K562 (cell line): ENCODE results near the gene EPHX1. TPM values are rescaled to one million over a fixed set of nuclear protein-coding genes. Genes with fewer than 3 reads are reported as not detected.

Experiments
- CBFA2T3 ChIP-seq: fragments of 450-650 bp; IDR thresholded peaks from 2 replicates; pipeline ENCODE4 v1.6.1; 2017
- EGR1 ChIP-seq: fragments of 450-650 bp; conservative IDR thresholded peaks from 2 replicates; pipeline ENCODE4 v1.6.1; 2017; ENCODE audit warnings: mild to moderate bottlenecking
- GABPA ChIP-seq: fragments of 200-800 bp; sonication (Bioruptor generic); conservative IDR thresholded peaks from 2 replicates; pipeline ENCODE4 v1.6.1; 2016; ENCODE audit warnings: low read depth, missing genetic modification characterization, missing compliant biosample characterization
- MCM7 ChIP-seq, 2 experiments: fragments of 450-650 bp; IDR thresholded peaks; 2 replicates each; pipeline ENCODE4 v1.6.1; 2016 to 2018
- NBN ChIP-seq: fragments of 450-650 bp; IDR thresholded peaks from 2 replicates; pipeline ENCODE4 v1.6.1; 2016; ENCODE audit warnings: low read depth, mild to moderate bottlenecking
- POU5F1 ChIP-seq: fragments of 150-350 bp; IDR thresholded peaks from 2 replicates; pipeline ENCODE4 v1.6.1; 2014; ENCODE audit warnings: borderline replicate concordance, low read length, low read depth, mild to moderate bottlenecking; ENCODE audit not compliant: partially characterized antibody
- TBP ChIP-seq: optimal IDR thresholded peaks from 2 replicates; pipeline ENCODE3; 2011; ENCODE audit warnings: low read depth, low read length, improper control_type of control experiment
- THRAP3 ChIP-seq: fragments of 450-650 bp; IDR thresholded peaks from 2 replicates; pipeline ENCODE4 v1.6.1; 2016; ENCODE audit warnings: mild to moderate bottlenecking, inconsistent platforms, borderline replicate concordance
- ZKSCAN8 ChIP-seq: fragments of 200-800 bp; sonication (Bioruptor generic); IDR thresholded peaks from 2 replicates; pipeline ENCODE4 v1.6.1; 2016; ENCODE audit warnings: missing genetic modification characterization, missing compliant biosample characterization
- ZNF778 ChIP-seq: fragments of 450-650 bp; formaldehyde crosslinking; IDR thresholded peaks from 2 replicates; pipeline ENCODE4 v1.4.0; 2020; ENCODE audit warnings: mild to moderate bottlenecking, moderate library complexity
- polyA plus RNA-seq, 8 experiments: library from polyadenylated mRNA; depleted of rRNA in 4 of 8; stranded (reverse) in 5 of 8; unstranded in 3 of 8; fragments of >200 nt; fragmentation: Nextera tagmentation in 2 of 8; fragmentation: Illumina TruSeq in 1 of 8; extraction: Ambion mirVana in 2 of 8; extraction: Trizol in 1 of 8; gene quantifications; 2 replicates each; pipeline versions ENCODE4 v1.2.1 to v1.2.3, GENCODE V29; 2011 to 2014; ENCODE audit warnings: inconsistent platforms in 1 of 8, missing spikeins in 1 of 8
- total RNA-seq, 7 experiments: library from RNA; depleted of rRNA in 6 of 7; stranded (reverse); fragments of >200 nt in 6 of 7; fragmentation: Illumina TruSeq in 2 of 7; extraction: Trizol in 2 of 7; gene quantifications; 2 replicates each; pipeline versions ENCODE4 v1.2.1 to v1.2.3, GENCODE V29; 2011 to 2021; ENCODE audit warnings: low replicate concordance in 1 of 7
- TF ChIP-seq, protein P1 (sequence below): fragments of 250-450 bp; sonication (Bioruptor Pico); IDR thresholded peaks from 2 replicates; pipeline ENCODE4 v1.8.0; 2022; ENCODE audit warnings: inconsistent platforms, mild to moderate bottlenecking, moderate library complexity, borderline replicate concordance
- TF ChIP-seq, protein P2 (sequence below): fragments of 250-450 bp; sonication (Bioruptor Pico); IDR thresholded peaks from 2 replicates; pipeline ENCODE4 v1.4.0; 2020
- TF ChIP-seq, protein P3 (sequence below): fragments of 250-450 bp; sonication (Bioruptor Pico); IDR thresholded peaks from 2 replicates; pipeline ENCODE4 v1.8.0; 2021; ENCODE audit warnings: mild to moderate bottlenecking, moderate library complexity

EPHX1 gene
- total and polyA plus RNA-seq, 9 of the 15 experiments (the other 6 are each of a cell fraction or from before 2014, with no cell fraction given) = 0.21 to 27.0 (median 6.7) TPM

DNA sequence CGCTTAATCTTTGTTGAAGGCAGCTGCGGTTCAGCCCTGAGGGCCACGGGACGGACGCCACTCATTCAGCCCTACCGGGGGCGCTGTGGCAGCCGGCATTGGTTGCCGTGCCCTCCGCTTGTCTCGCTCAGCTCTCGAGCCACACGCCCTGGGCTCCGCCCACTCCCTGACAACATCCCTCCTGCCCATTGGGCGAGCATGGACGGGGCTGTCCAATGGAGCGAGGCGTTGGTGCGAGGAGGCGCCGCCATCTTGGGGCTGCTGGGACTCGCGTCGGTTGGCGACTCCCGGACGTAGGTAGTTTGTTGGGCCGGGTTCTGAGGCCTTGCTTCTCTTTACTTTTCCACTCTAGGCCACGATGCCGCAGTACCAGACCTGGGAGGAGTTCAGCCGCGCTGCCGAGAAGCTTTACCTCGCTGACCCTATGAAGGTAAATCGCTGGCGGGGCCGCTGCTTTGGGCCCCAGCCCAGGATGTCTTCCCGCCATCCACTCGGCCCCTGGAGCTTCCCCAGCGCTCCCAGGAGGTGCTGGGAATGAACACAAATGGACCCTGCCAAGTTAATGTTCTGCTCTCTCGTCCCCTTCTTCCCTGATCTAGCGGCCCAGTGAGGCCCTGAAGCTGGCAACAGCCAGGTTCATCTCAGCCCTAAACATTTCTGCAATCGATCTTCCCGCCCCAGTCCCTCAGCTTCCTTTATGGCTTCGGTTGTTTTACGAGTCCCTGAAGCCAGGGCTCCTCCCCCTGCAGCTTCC lies 32.2 kb upstream of the EPHX1 start, which contains the start of gene SRP9 (continued):
- TF ChIP-seq MCM7 (IDR thresholded peaks at IDR 0.05) (no peak), TBP (peak; percentile 72), GABPA (tag) (peak; percentile 57), EGR1 (peak; percentile 87), POU5F1 (peak; percentile 2), ZNF778 (CRISPR knock-in tag) (no peak), ZKSCAN8 (CRISPR knock-in tag) (no peak), THRAP3 (no peak; the same call in 1 of the 2 replicates), NBN (0 out of 2 replicates have a peak, but pooled peaks have one; percentile 76), CBFA2T3 (peak; percentile 17; the same call in 1 of the 2 replicates)
- TF ChIP-seq, protein P1, sequence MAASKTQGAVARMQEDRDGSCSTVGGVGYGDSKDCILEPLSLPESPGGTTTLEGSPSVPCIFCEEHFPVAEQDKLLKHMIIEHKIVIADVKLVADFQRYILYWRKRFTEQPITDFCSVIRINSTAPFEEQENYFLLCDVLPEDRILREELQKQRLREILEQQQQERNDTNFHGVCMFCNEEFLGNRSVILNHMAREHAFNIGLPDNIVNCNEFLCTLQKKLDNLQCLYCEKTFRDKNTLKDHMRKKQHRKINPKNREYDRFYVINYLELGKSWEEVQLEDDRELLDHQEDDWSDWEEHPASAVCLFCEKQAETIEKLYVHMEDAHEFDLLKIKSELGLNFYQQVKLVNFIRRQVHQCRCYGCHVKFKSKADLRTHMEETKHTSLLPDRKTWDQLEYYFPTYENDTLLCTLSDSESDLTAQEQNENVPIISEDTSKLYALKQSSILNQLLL (CRISPR knock-in tag) = no peak
- TF ChIP-seq, protein P2, sequence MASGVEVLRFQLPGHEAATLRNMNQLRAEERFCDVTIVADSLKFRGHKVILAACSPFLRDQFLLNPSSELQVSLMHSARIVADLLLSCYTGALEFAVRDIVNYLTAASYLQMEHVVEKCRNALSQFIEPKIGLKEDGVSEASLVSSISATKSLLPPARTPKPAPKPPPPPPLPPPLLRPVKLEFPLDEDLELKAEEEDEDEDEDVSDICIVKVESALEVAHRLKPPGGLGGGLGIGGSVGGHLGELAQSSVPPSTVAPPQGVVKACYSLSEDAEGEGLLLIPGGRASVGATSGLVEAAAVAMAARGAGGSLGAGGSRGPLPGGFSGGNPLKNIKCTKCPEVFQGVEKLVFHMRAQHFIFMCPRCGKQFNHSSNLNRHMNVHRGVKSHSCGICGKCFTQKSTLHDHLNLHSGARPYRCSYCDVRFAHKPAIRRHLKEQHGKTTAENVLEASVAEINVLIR (CRISPR knock-in tag) = peak; percentile 41; the same call in 1 of the 2 replicates
- TF ChIP-seq, protein P3, sequence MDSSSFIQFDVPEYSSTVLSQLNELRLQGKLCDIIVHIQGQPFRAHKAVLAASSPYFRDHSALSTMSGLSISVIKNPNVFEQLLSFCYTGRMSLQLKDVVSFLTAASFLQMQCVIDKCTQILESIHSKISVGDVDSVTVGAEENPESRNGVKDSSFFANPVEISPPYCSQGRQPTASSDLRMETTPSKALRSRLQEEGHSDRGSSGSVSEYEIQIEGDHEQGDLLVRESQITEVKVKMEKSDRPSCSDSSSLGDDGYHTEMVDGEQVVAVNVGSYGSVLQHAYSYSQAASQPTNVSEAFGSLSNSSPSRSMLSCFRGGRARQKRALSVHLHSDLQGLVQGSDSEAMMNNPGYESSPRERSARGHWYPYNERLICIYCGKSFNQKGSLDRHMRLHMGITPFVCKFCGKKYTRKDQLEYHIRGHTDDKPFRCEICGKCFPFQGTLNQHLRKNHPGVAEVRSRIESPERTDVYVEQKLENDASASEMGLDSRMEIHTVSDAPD (CRISPR knock-in tag) = no peak
